K562 (cell line): ENCODE results near the gene KBTBD6. TPM values are rescaled to one million over a fixed set of nuclear protein-coding genes. Genes with fewer than 3 reads are reported as not detected.

Experiments used
- PHTF2 ChIP-seq: fragments of 250-450 bp; sonication (Bioruptor Pico); IDR thresholded peaks from 2 replicates; pipeline ENCODE4 v1.5.0; 2021; ENCODE audit warnings: mild to moderate bottlenecking
- ZNF318 ChIP-seq, 2 experiments: fragments of 450-650 bp; IDR thresholded peaks; 2 replicates each; pipeline ENCODE4 v1.6.1; 2016; ENCODE audit warnings: mild to moderate bottlenecking in 2 of 2, borderline replicate concordance in 1 of 2, low read depth in 1 of 2, moderate library complexity in 1 of 2
- polyA plus RNA-seq, 8 experiments: library from polyadenylated mRNA; depleted of rRNA in 4 of 8; stranded (reverse) in 5 of 8; unstranded in 3 of 8; fragments of >200 nt; fragmentation: Nextera tagmentation in 2 of 8; fragmentation: Illumina TruSeq in 1 of 8; extraction: Ambion mirVana in 2 of 8; extraction: Trizol in 1 of 8; gene quantifications; 2 replicates each; pipeline versions ENCODE4 v1.2.1 to v1.2.3, GENCODE V29; 2011 to 2014; ENCODE audit warnings: inconsistent platforms in 1 of 8, missing spikeins in 1 of 8
- total RNA-seq, 7 experiments: library from RNA; depleted of rRNA in 6 of 7; stranded (reverse); fragments of >200 nt in 6 of 7; fragmentation: Illumina TruSeq in 2 of 7; extraction: Trizol in 2 of 7; gene quantifications; 2 replicates each; pipeline versions ENCODE4 v1.2.1 to v1.2.3, GENCODE V29; 2011 to 2021; ENCODE audit warnings: low replicate concordance in 1 of 7

The KBTBD6 gene
- total and polyA plus RNA-seq, 9 of the 15 experiments (the other 6 are each of a cell fraction or from before 2014, with no cell fraction given) = 1.9 to 4.9 (median 3.2) TPM

DNA sequence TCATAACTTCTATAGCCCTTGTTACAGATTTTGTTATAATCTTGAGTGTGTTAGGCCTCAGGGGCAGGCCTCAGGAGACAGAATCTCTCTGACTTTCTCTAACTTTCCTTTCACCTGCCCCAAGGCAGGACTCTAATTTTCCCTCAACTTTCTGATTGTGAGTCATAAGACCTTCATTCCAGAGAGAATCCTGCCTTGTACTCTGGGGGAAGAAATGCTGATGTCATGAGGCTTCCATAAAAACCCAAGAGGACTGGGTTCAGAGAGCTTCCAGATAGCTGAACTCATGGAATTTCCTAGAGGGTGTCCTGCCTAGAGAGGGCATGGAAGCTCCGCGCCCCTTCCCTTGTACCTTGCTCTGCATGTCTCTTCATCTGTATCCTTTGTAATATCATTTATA lies 5.3 kb upstream of the KBTBD6 start (continued):
- no peak for TF ChIP-seq ZNF318 (IDR thresholded peaks at IDR 0.05; ENCODE audit: borderline replicate concordance in 1 of 2, low read depth in 1 of 2)
- no peak for TF ChIP-seq PHTF2 (CRISPR knock-in tag)
